HG02884 (cell line): ENCODE data around the gene L3MBTL1.
"Not testable (repeated sequence)": the region's sequence is repeated elsewhere in the genome, so short reads cannot be mapped to it uniquely, and the experiment has no call there.

Experiments
- ATAC-seq: cut with Tn5 transposase; IDR thresholded peaks from one replicate; pipeline ENCODE4 v1.9.1; 2021; ENCODE audit warnings: mild to moderate bottlenecking, moderate library complexity; ENCODE audit not compliant: unreplicated experiment

The L3MBTL1 gene

GRCh38 chr20:43584448-43585136 lies 77.1 kb downstream of the L3MBTL1 start:
- ATAC-seq = no peak

GRCh38 chr20:43586641-43587040 lies 79.1 kb downstream of the L3MBTL1 start:
- ATAC-seq = no peak

- not testable (repeated sequence) for ATAC-seq
Measured at GRCh38 chr20:43588526-43588925, 81.0 kb downstream of the L3MBTL1 start.

GRCh38 chr20:43590036-43590391 lies 82.5 kb downstream of the L3MBTL1 start:
- ATAC-seq = no peak

GRCh38 chr20:43590392-43591303 lies 83.2 kb downstream of the L3MBTL1 start, which contains the start of gene IFT52:
Gene IFT52 (plus strand): TSS chr20:43590937. CDS start chr20:43594699, 3,762 bp downstream.
- peak; percentile 99 for ATAC-seq
